HS-5 (cell line): Measurements from ENCODE around the gene FBXW2.
"Not testable (repeated sequence)": the region's sequence is repeated elsewhere in the genome, so short reads cannot be mapped to it uniquely, and the experiment has no call there.

Experiments used
- DNase-seq: peaks from one replicate; pipeline ENCODE4 v3.0.0-alpha.2; 2012; ENCODE audit warnings: low read depth

The FBXW2 gene

GRCh38 chr9:120792898-120793765 is at the start of gene FBXW2:
FBXW2 (minus strand) TSS chr9:120793416; CDS start chr9:120788258, 5,158 bp downstream.
- DNase-seq: peak; percentile 55

GRCh38 chr9:120841930-120842684 is 48.9 kb upstream of the FBXW2 start:
- peak; percentile 8 for DNase-seq

GRCh38 chr9:120839146-120839545 is 45.9 kb upstream of the FBXW2 start:
- peak; percentile 22 for DNase-seq

GRCh38 chr9:120837921-120838320 is 44.7 kb upstream of the FBXW2 start:
- DNase-seq: no peak

GRCh38 chr9:120833325-120833724 is 40.1 kb upstream of the FBXW2 start:
- DNase-seq: no peak

GRCh38 chr9:120832807-120833206 is 39.6 kb upstream of the FBXW2 start:
- DNase-seq: no peak

GRCh38 chr9:120830865-120831264 is 37.6 kb upstream of the FBXW2 start:
- DNase-seq: no peak

- DNase-seq: no peak
These were observed 36.9 kb upstream of the FBXW2 start for GRCh38 chr9:120830151-120830550.

- DNase-seq: no peak
These were observed 36.4 kb upstream of the FBXW2 start for GRCh38 chr9:120829650-120830049.

- DNase-seq: no peak
These were observed 26.9 kb upstream of the FBXW2 start for GRCh38 chr9:120820095-120820494.

- no peak for DNase-seq
These were observed 25.4 kb upstream of the FBXW2 start for GRCh38 chr9:120818595-120818994.

GRCh38 chr9:120815075-120815474 is 21.9 kb upstream of the FBXW2 start:
- DNase-seq: no peak

- DNase-seq: no peak
These were observed 15.7 kb upstream of the FBXW2 start for GRCh38 chr9:120808931-120809330.

- DNase-seq: no peak
These were observed 14.6 kb upstream of the FBXW2 start for GRCh38 chr9:120807607-120808379.

- DNase-seq: not testable (repeated sequence)
These were observed 11.7 kb upstream of the FBXW2 start for GRCh38 chr9:120804784-120805363.

- no peak for DNase-seq
These were observed 8.2 kb upstream of the FBXW2 start for GRCh38 chr9:120801441-120801840.

GRCh38 chr9:120791161-120791560 is 2.1 kb downstream of the FBXW2 start:
- DNase-seq: no peak

- DNase-seq: no peak
These were observed 5.3 kb downstream of the FBXW2 start for GRCh38 chr9:120787933-120788332.

GRCh38 chr9:120783602-120784047 is 9.6 kb downstream of the FBXW2 start:
- DNase-seq: no peak

GRCh38 chr9:120781236-120781635 is 12.0 kb downstream of the FBXW2 start:
- no peak for DNase-seq

- DNase-seq: no peak
These were observed 12.8 kb downstream of the FBXW2 start for GRCh38 chr9:120780367-120780766.

GRCh38 chr9:120779227-120779626 is 14.0 kb downstream of the FBXW2 start:
- no peak for DNase-seq
